NT2/D1 (cell line): ENCODE data around the gene SSTR4.

Experiments used
- SUZ12 ChIP-seq: IDR thresholded peaks from 2 replicates; pipeline ENCODE4 v1.6.1; 2011; ENCODE audit not compliant: insufficient read length, insufficient read depth; ENCODE audit errors: extremely low read depth
- ZNF274 ChIP-seq: IDR thresholded peaks from 2 replicates; pipeline ENCODE4 v1.6.1; 2011; ENCODE audit warnings: mild to moderate bottlenecking, low read depth, low read length

GRCh38 chr20:23062632-23063031 is 27.5 kb downstream of the SSTR4 start:
- TF ChIP-seq ZNF274 (no peak), SUZ12 (no peak)
